ENCODE results near the gene TFB1M.
"Not testable (repeated sequence)": the region's sequence is repeated elsewhere in the genome, so short reads cannot be mapped to it uniquely, and the experiment has no call there.

Gene TFB1M

GRCh38 chr6:155329460-155330132, 15.3 kb upstream of the TFB1M start:
- DNase-seq = no peak

GRCh38 chr6:155328539-155329459, 14.5 kb upstream of the TFB1M start:
- no peak for DNase-seq

- no peak for DNase-seq
These were observed 13.8 kb upstream of the TFB1M start for GRCh38 chr6:155328074-155328538.

- DNase-seq = peak; percentile 66
These were observed 13.2 kb upstream of the TFB1M start for GRCh38 chr6:155327326-155328073.

- DNase-seq = no peak
These were observed 11.6 kb upstream of the TFB1M start for GRCh38 chr6:155325700-155326516.

- no peak for DNase-seq
These were observed 10.7 kb upstream of the TFB1M start for GRCh38 chr6:155324993-155325392.

- DNase-seq = no peak
These were observed 9.9 kb upstream of the TFB1M start for GRCh38 chr6:155324172-155324571.

GRCh38 chr6:155319902-155320301, 5.6 kb upstream of the TFB1M start:
- DNase-seq = no peak

GRCh38 chr6:155317186-155317585, 2.9 kb upstream of the TFB1M start:
- DNase-seq = no peak

- no peak for DNase-seq
These were observed 2.1 kb upstream of the TFB1M start for GRCh38 chr6:155316419-155316818.

GRCh38 chr6:155315516-155315871, 1.2 kb upstream of the TFB1M start:
- no peak for DNase-seq

GRCh38 chr6:155314773-155315515, 660 bp upstream of the TFB1M start:
- DNase-seq = no peak

- no peak for DNase-seq
These were observed 637 bp downstream of the TFB1M start for GRCh38 chr6:155313602-155314091.

GRCh38 chr6:155312950-155313349, 1.3 kb downstream of the TFB1M start:
- not testable (repeated sequence) for DNase-seq

GRCh38 chr6:155311583-155311982, 2.7 kb downstream of the TFB1M start:
- DNase-seq = no peak

GRCh38 chr6:155311086-155311485, 3.2 kb downstream of the TFB1M start:
- no peak for DNase-seq

- DNase-seq = no peak
These were observed 3.7 kb downstream of the TFB1M start for GRCh38 chr6:155310596-155310995.

- no peak for DNase-seq
These were observed 5.1 kb downstream of the TFB1M start for GRCh38 chr6:155309150-155309549.

- no peak for DNase-seq
These were observed 7.3 kb downstream of the TFB1M start for GRCh38 chr6:155306958-155307357.

- DNase-seq = no peak
These were observed 10.9 kb downstream of the TFB1M start for GRCh38 chr6:155303361-155303870.

- no peak for DNase-seq
These were observed 12.4 kb downstream of the TFB1M start for GRCh38 chr6:155301867-155302266.

Measured in right forelimb (tissue), 1 donor.